H9 (cell line): ENCODE data around the gene ATF7IP2. TPM values are rescaled to one million over a fixed set of nuclear protein-coding genes. Genes with fewer than 3 reads are reported as not detected.

Experiments
- DNase-seq: peaks from one replicate; pipeline ENCODE4 v3.0.0-alpha.2; 2017
- H2AFZ ChIP-seq: one replicate; pipeline ENCODE4 v1.6.1; 2013; ENCODE audit warnings: mild to moderate bottlenecking, low read length, control low read depth, moderate library complexity
- H2AK5ac ChIP-seq: 2 replicates; pipeline ENCODE4 v1.6.1; 2013; ENCODE audit warnings: low read length, control low read depth, mixed read lengths; ENCODE audit not compliant: insufficient read length
- H2BK120ac ChIP-seq: one replicate; pipeline ENCODE4 v1.6.1; 2013; ENCODE audit warnings: low read depth, mild to moderate bottlenecking, low read length, control low read depth, inconsistent platforms; ENCODE audit not compliant: poor library complexity, severe bottlenecking
- H2BK12ac ChIP-seq: 2 replicates; pipeline ENCODE4 v1.6.1; 2013; ENCODE audit warnings: low read length, control low read depth, mixed read lengths, low read depth; ENCODE audit not compliant: insufficient read length
- H2BK15ac ChIP-seq: 2 replicates; pipeline ENCODE4 v1.6.1; 2013; ENCODE audit warnings: low read depth, low read length, control low read depth
- H2BK20ac ChIP-seq: one replicate; pipeline ENCODE4 v1.6.1; 2013; ENCODE audit warnings: low read depth, mild to moderate bottlenecking, low read length, control low read depth, inconsistent platforms; ENCODE audit not compliant: poor library complexity, severe bottlenecking
- H2BK5ac ChIP-seq: 2 replicates; pipeline ENCODE4 v1.6.1; 2013; ENCODE audit warnings: low read length, control low read depth, mixed read lengths; ENCODE audit not compliant: insufficient read length
- H3K14ac ChIP-seq: 2 replicates; pipeline ENCODE4 v1.6.1; 2013; ENCODE audit warnings: low read length, control low read depth; ENCODE audit not compliant: insufficient read depth
- H3K18ac ChIP-seq: 2 replicates; pipeline ENCODE4 v1.6.1; 2013; ENCODE audit warnings: low read depth, mild to moderate bottlenecking, mixed read lengths, low read length, control low read depth; ENCODE audit not compliant: insufficient read length
- H3K23ac ChIP-seq: 2 replicates; pipeline ENCODE4 v1.6.1; 2013; ENCODE audit warnings: low read length, control low read depth, mixed read lengths, low read depth; ENCODE audit not compliant: insufficient read length
- H3K23me2 ChIP-seq: 2 replicates; pipeline ENCODE4 v1.6.1; 2013; ENCODE audit warnings: low read depth, mild to moderate bottlenecking, mixed read lengths, low read length, control low read depth; ENCODE audit not compliant: insufficient read length, poor library complexity, severe bottlenecking
- H3K27ac ChIP-seq: 2 replicates; pipeline ENCODE4 v1.5.1; 2013; ENCODE audit warnings: low read length, control low read depth, mixed read lengths, low read depth; ENCODE audit not compliant: insufficient read length
- H3K27me3 ChIP-seq: 2 replicates; pipeline ENCODE4 v1.6.1; 2013; ENCODE audit warnings: low read length, control low read depth, inconsistent platforms; ENCODE audit not compliant: insufficient read depth
- H3K4ac ChIP-seq: 2 replicates; pipeline ENCODE4 v1.6.1; 2013; ENCODE audit warnings: low read depth, mild to moderate bottlenecking, control low read depth, inconsistent platforms, low read length, moderate library complexity
- H3K4me1 ChIP-seq: 2 replicates; pipeline ENCODE4 v1.6.1; 2013; ENCODE audit warnings: low read length, control low read depth, inconsistent platforms; ENCODE audit not compliant: insufficient read depth
- H3K4me2 ChIP-seq: 2 replicates; pipeline ENCODE4 v1.6.1; 2013; ENCODE audit warnings: low read length, control low read depth, mixed read lengths; ENCODE audit not compliant: insufficient read length, insufficient read depth
- H3K56ac ChIP-seq: 2 replicates; pipeline ENCODE4 v1.6.1; 2013; ENCODE audit warnings: low read depth, mild to moderate bottlenecking, mixed read lengths, low read length, control low read depth; ENCODE audit not compliant: insufficient read length
- H3K79me1 ChIP-seq: 2 replicates; pipeline ENCODE4 v1.6.1; 2013; ENCODE audit warnings: low read depth, mild to moderate bottlenecking, moderate library complexity, low read length, control low read depth, inconsistent platforms; ENCODE audit not compliant: insufficient read depth, poor library complexity, severe bottlenecking
- H3K79me2 ChIP-seq: 2 replicates; pipeline ENCODE4 v1.6.1; 2013; ENCODE audit warnings: low read length, control low read depth, inconsistent platforms; ENCODE audit not compliant: insufficient read depth
- H3K9ac ChIP-seq: 2 replicates; pipeline ENCODE4 v1.6.1; 2013; ENCODE audit warnings: low read length, control low read depth, mixed read lengths; ENCODE audit not compliant: insufficient read length; ENCODE audit errors: extremely low read depth
- H3K9me3 ChIP-seq: one replicate; pipeline ENCODE4 v1.6.1; 2013; ENCODE audit warnings: low read depth, low read length, inconsistent platforms; ENCODE audit not compliant: control insufficient read depth
- H3T11ph ChIP-seq: one replicate; pipeline ENCODE4 v1.6.1; 2013; ENCODE audit warnings: mild to moderate bottlenecking, low read length, control low read depth, inconsistent platforms
- H4K20me1 ChIP-seq: one replicate; pipeline ENCODE4 v1.6.1; 2013; ENCODE audit not compliant: control insufficient read depth, insufficient read length, insufficient read depth
- H4K5ac ChIP-seq: 2 replicates; pipeline ENCODE4 v1.6.1; 2013; ENCODE audit warnings: low read depth, mild to moderate bottlenecking, mixed read lengths, low read length, control low read depth; ENCODE audit not compliant: insufficient read length
- H4K8ac ChIP-seq: replicated peaks from 2 replicates; pipeline ENCODE4 v1.6.1; 2013; ENCODE audit warnings: low read length, control low read depth, mixed read lengths, low read depth; ENCODE audit not compliant: insufficient read length
- H4K91ac ChIP-seq: 2 replicates; pipeline ENCODE4 v1.6.1; 2013; ENCODE audit warnings: low read depth, mild to moderate bottlenecking, moderate library complexity, mixed read lengths, low read length, control low read depth; ENCODE audit not compliant: insufficient read length
- H3K27ac Mint-ChIP-seq, 3 experiments: 2 replicates in 2 of 3; 3 replicates in 1 of 3; pipeline ENCODE4 v1.8.0; 2020 to 2021; ENCODE audit warnings: mixed read lengths in 3 of 3, mild to moderate bottlenecking in 1 of 3, moderate library complexity in 1 of 3
- H3K27me3 Mint-ChIP-seq: 2 replicates; pipeline ENCODE4 v1.8.0; 2021; ENCODE audit warnings: low read depth, mild to moderate bottlenecking, moderate library complexity, mixed read lengths
- H3K36me3 Mint-ChIP-seq, 3 experiments: 2 replicates in 2 of 3; 3 replicates in 1 of 3; pipeline ENCODE4 v1.8.0; 2020 to 2021; ENCODE audit warnings: low read depth in 3 of 3, mixed read lengths in 3 of 3; ENCODE audit not compliant: insufficient read depth in 1 of 3
- H3K4me1 Mint-ChIP-seq, 2 experiments: 2 replicates each; pipeline ENCODE4 v1.8.0; 2020; ENCODE audit warnings: mixed read lengths in 2 of 2
- H3K4me3 Mint-ChIP-seq, 2 experiments: 2 replicates in 1 of 2; 3 replicates in 1 of 2; pipeline ENCODE4 v1.8.0; 2020 to 2021; ENCODE audit warnings: mild to moderate bottlenecking in 2 of 2, mixed read lengths in 2 of 2, moderate library complexity in 1 of 2
- H3K9me3 Mint-ChIP-seq, 2 experiments: 2 replicates in 1 of 2; 3 replicates in 1 of 2; pipeline ENCODE4 v1.8.0; 2020; ENCODE audit warnings: mild to moderate bottlenecking in 2 of 2, mixed read lengths in 2 of 2, moderate library complexity in 1 of 2
- WGBS: extraction: QIAGEN DNeasy Blood & Tissue Kit; methylation state at CpG from one replicate; pipeline ENCODE4 v1.1.7; 2013; ENCODE audit warnings: missing lambda C conversion rate, low lambda C conversion rate, mixed read lengths; ENCODE audit not compliant: insufficient read length; ENCODE audit errors: extremely low coverage; 5-methylcytosine and 5-hydroxymethylcytosine counted together
- total RNA-seq: library from RNA; stranded (reverse); gene quantifications from 2 replicates; pipeline ENCODE4 v1.2.1, GENCODE V29; 2021
- TF ChIP-seq, protein P1 (sequence below): fragments of 200-600 bp; sonication (generic); conservative IDR thresholded peaks from 3 replicates; pipeline ENCODE4 v1.8.0; 2021; ENCODE audit warnings: antibody characterized with exemption, mild to moderate bottlenecking

The ATF7IP2 gene
- total RNA-seq, 1 experiment from 2014 or later = 21.5 TPM

DNA sequence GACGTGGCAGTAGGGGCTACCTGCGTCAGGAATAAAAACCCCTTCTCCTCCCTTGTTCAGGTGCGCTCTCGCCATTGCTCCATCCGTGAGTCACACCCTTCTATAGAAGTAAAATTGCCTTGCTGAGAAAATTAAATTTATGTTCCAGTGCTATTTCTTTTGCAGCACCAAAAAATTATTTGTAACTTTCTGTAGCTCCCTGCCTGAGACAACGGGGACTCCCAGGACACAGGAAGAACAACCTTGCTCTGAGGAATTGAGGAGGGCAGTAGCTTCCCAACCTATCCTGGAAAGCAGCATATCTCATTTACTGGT is 109.1 kb downstream of the ATF7IP2 start:
- H3K56ac ChIP-seq = no peak overlapping the region
- Mint-ChIP-seq H3K27me3 (peaks cover 3% of the 10 kb centered on the region; the same call in 1 of the 2 replicates), H3K4me1 (peaks cover 14 to 17% of the 10 kb centered on the region in 2 experiments), H3K4me3 (no peak overlapping the region), H3K27ac (no peak overlapping the region), H3K9me3 (peaks cover 10 to 25% of the 10 kb centered on the region in 2 experiments), H3K36me3 (peaks cover 11 to 19% (median 13%) of the 10 kb centered on the region in 3 experiments)
- no peaks in the 10 kb centered on the region for H3K23me2 ChIP-seq
- H3K14ac ChIP-seq = no peak overlapping the region
- H4K20me1 ChIP-seq = no peaks in the 10 kb centered on the region
- H2BK120ac ChIP-seq = no peak overlapping the region
- WGBS = no CpG with 5 or more reads among the region's 6 CpGs
- no peak overlapping the region for H3T11ph ChIP-seq
- H3K4me2 ChIP-seq = no peak overlapping the region
- no peak overlapping the region for H3K18ac ChIP-seq
- H2BK15ac ChIP-seq = no peak overlapping the region
- no peak overlapping the region for H3K23ac ChIP-seq
- no peak overlapping the region for H4K5ac ChIP-seq
- no peaks in the 10 kb centered on the region; the same call in 1 of the 2 replicates for H3K4me1 ChIP-seq
- no peak overlapping the region for H3K9ac ChIP-seq
- H3K4ac ChIP-seq = no peak overlapping the region
- no peak overlapping the region for H3K27ac ChIP-seq
- no peak overlapping the region for H4K91ac ChIP-seq
- no peaks in the 10 kb centered on the region for H3K79me1 ChIP-seq
- no peak for DNase-seq
- no peak overlapping the region for H2AK5ac ChIP-seq
- H3K9me3 ChIP-seq = no peaks in the 10 kb centered on the region
- H3K79me2 ChIP-seq = no peaks in the 10 kb centered on the region
- no peaks in the 10 kb centered on the region for H3K27me3 ChIP-seq
- H2BK5ac ChIP-seq = no peak overlapping the region
- H2BK12ac ChIP-seq = no peak overlapping the region
- no peak overlapping the region for H2AFZ ChIP-seq
- TF ChIP-seq, protein P1, sequence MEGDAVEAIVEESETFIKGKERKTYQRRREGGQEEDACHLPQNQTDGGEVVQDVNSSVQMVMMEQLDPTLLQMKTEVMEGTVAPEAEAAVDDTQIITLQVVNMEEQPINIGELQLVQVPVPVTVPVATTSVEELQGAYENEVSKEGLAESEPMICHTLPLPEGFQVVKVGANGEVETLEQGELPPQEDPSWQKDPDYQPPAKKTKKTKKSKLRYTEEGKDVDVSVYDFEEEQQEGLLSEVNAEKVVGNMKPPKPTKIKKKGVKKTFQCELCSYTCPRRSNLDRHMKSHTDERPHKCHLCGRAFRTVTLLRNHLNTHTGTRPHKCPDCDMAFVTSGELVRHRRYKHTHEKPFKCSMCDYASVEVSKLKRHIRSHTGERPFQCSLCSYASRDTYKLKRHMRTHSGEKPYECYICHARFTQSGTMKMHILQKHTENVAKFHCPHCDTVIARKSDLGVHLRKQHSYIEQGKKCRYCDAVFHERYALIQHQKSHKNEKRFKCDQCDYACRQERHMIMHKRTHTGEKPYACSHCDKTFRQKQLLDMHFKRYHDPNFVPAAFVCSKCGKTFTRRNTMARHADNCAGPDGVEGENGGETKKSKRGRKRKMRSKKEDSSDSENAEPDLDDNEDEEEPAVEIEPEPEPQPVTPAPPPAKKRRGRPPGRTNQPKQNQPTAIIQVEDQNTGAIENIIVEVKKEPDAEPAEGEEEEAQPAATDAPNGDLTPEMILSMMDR = no peak
- H4K8ac ChIP-seq = no peak overlapping the region
- H2BK20ac ChIP-seq = no peak overlapping the region
